GM19099 (cell line): Measurements from ENCODE around the gene TNFRSF25.

Source experiments
- POLR2A ChIP-seq: IDR thresholded peaks from 3 replicates; pipeline ENCODE4 v1.6.1; 2011; ENCODE audit warnings: low read depth; ENCODE audit not compliant: insufficient read length; ENCODE audit errors: extremely low read depth

TNFRSF25 gene

DNA sequence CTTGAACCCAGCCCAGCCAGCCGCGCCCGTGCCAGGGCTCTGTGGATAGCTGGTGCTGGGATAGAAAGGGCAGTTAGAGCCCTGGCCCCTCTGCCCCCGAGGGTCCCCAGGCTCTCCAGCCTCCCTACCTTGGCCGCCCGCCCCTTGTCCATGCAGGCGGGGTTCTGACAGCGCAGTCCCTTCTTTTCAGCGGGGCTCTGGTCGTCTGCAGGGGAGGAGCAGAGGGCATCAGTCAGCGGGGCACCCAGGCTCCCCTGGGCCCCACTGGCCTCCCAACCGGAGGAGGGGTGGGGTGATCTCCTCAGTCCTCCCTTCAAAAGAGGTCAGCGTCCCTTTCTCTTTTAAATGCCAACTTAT lies 30.4 kb upstream of the TNFRSF25 start:
- TF ChIP-seq POLR2A = no peak

GRCh38 chr1:6495540-6496364 lies 29.8 kb upstream of the TNFRSF25 start:
- TF ChIP-seq POLR2A = no peak

- TF ChIP-seq POLR2A = no peak
Observed at GRCh38 chr1:6495041-6495441, 29.1 kb upstream of the TNFRSF25 start.

DNA sequence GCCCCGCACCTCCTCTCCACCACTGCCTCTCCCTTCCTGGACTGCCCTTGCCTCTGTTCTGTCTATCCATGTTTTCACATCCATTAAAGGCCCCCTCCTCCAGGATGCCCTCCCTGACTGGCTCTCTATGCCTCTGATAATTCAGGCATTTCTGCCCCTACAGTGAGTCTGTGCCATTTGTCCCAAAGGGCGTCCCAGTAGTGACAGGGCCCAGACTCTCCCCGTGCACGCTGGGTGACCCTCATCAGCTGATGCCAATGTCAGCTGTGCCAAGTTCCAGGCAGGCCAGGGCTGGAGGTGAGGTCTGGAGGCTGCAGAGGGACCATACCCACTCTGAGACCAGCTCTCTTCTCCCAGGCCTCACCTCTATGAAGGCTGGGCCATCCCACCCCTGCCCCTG lies 28.7 kb upstream of the TNFRSF25 start:
- TF ChIP-seq POLR2A = no peak

GRCh38 chr1:6491966-6492365 lies 26.0 kb upstream of the TNFRSF25 start:
- no peak for TF ChIP-seq POLR2A

DNA sequence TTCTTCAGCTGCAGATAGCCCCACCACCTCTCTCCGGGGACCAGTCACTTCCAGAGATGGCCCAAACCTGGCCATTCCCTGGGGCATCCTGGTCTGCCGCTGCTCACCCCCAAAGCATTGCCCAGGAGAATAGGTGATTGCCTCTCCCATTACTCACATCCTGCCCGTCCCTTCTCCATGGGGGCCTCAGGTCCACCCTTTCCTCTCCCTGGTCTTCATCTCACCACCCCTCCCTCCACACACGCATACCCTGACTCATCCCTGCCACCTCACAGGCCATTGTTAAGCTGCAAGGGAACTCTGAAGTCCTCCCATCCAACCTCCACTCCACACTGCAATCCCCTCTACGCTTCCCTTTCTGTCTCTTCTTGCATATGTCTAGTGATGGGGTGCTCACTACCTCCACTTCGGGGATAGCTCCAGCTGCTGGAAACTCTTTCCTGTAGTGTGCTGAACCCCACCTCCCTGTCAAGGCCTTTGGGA lies 25.5 kb upstream of the TNFRSF25 start, which contains the start of gene PLEKHG5:
TSS of gene PLEKHG5 (minus strand) at position 188 of the 483 bp plus-strand sequence. CDS start 14,096 bp downstream, outside the sequence.
- no peak for TF ChIP-seq POLR2A

GRCh38 chr1:6491081-6491449 lies 25.1 kb upstream of the TNFRSF25 start:
- no peak for TF ChIP-seq POLR2A

DNA sequence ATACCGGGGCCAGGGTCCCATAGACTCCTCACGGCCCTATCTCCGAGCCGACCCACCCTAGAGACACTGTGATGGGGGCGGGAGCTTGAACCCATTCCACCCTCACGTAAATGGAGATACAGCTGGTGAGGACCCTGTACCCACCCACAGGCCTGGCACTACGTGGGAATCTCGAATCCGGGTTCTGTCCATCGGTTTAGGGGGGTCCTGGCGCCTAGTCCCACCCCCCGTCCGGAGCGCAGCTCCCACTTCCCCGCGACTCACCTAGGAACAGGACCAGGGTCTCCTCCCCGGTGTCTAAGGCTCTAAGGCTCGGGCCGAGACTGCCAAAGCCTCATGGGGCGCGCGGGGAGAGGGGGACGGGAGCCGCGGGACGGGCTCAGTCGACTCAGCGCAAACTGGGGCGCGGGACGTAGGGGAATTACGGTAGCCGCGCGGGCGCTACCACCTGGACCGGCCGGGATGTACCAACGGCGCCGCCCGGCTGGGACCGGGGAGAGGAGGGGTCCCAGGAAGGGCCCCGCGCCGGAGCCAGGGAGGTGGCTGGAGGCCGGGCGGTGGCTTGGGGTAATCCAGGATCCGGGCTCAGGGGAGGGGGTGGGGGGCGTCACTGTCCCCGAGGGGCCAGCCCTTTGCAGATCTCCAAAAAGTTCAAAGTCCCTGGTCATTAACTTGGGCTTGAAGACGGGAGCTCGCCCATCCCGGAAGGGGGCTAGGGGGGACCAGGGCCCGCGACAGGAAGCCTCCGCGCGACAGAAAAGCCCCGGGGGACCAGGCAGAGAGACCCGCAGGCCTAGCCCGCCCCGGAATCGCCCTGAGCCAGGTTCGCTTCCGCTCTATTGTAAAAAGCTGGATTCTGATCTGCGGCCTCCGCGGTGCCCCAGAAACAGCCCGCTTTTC lies 24.5 kb upstream of the TNFRSF25 start:
- TF ChIP-seq POLR2A = peak; percentile 38

DNA sequence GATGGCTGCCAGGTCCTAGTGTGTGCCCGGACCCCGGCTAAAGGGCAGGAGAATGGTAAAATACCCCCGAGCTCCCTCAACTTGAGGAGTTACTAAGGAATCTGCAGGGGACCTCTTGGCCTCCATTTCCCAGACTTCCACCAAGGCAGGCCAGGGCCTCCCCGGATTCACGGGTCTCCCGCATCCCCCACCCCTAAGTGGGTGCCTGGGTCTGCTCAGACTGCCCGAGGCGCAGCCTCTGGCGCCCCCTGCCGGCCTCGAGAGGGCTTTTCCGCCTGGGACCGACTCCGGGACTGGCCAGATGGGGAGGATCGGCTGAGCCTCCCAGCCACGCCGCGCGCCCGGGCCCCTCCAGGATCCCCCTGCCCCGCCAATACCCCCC lies 23.8 kb upstream of the TNFRSF25 start:
- TF ChIP-seq POLR2A = peak; percentile 21

DNA sequence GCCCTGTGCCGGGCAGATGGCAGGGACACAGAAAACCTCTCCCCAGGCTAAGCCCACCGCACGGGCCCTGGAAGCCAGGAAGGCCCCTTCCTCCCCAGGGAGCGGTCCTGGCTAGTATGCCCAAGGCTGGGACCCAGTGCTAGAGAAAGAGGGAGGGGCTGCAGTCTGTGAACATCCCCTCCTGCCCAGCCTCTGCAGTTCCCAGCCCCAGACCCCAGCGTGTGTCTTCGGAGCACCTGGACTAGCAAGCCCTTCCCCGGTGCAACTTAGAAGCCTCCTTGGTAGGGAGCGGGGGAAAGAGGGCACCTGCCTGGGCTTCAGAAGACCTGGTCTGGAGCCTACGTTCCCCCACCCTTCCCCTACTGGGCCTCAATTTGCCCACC lies 23.4 kb upstream of the TNFRSF25 start:
- TF ChIP-seq POLR2A = no peak

GRCh38 chr1:6488602-6489382 lies 22.8 kb upstream of the TNFRSF25 start:
- TF ChIP-seq POLR2A = no peak

DNA sequence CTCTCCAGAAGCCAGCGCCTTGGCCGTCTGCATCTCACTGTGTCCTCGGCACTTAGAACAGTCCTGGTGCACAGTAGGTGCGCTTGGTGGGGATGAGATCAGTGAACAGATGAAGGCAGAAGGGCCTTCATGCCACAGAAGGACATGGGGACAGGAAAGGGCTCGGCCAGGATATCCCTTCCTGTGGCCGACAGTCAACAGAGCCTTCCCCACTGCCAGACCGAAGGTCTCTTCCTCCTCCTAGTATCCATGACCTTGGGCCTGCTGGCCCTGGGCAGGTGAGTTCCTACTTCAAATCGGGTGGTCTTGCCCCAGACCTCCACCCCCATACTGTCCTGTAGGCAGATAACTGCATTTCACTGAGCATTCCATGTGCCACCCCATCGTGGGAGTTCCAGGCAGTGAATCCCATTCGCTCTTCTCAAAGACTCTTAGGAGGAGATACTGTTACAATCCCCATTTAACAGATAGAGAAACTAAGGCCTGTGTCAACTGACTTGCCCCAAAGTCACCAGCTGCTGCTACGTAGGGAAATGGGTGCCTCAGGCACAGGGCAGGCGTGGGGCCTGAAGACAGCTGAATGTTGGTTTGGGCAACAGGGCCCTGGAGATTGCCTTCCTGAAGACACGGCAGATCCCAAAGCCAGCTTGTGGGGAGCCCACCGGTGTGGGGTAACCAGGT lies 22.0 kb upstream of the TNFRSF25 start:
- no peak for TF ChIP-seq POLR2A

DNA sequence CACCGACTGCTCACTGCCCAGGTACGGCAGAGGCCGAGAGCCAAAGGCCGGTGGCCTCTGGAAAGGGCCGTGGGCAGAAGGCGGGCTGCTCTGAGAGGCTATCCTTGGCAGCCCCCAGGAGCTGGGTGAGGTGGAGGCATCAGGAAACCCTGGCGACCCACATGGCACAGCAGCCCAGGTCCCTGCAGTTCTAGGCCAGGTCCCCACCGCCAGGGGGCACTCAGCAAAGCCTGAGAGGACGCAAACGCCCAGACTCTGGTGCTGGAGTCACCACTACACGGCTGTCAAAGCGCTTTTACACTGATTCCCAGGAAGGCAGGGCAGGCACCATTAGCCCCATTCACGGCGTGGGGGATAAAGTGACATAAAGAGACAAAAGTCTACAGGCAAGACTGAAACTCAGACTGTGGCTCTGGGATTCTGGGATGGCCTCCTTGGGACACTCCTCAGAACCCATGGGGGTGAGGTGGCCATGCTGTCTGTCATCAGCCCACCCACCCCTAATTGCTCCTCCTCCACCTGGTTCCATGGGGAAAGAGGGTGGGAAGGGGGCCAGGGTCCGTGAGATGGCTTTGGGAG lies 20.5 kb upstream of the TNFRSF25 start:
- no peak for TF ChIP-seq POLR2A
